Measurements from ENCODE around the gene REEP2. TPM values are rescaled to one million over a fixed set of nuclear protein-coding genes. Genes with fewer than 3 reads are reported as not detected.
"Not testable (repeated sequence)": the region's sequence is repeated elsewhere in the genome, so short reads cannot be mapped to it uniquely, and the experiment has no call there.

The REEP2 gene
- total RNA-seq (not detected), polyA plus RNA-seq (under 1 TPM in 1 of 2 donors, not detected in 1; 0.57 TPM)

- Histone ChIP-seq H3K36me3 (ENCODE audit: insufficient read depth, low read length) (peaks cover 18% of the 10 kb centered on the region), H3K27me3 (ENCODE audit: insufficient read depth, low read length) (no peaks in the 10 kb centered on the region), H3K4me1 (ENCODE audit: insufficient read depth, low read length) (peaks cover 13% of the 10 kb centered on the region), H3K27ac (ENCODE audit: low read depth, low read length) (no peak within 1 kb of the TSS), H3K9me3 (ENCODE audit: control insufficient read depth in 1 of 2, low read length in 2 of 2) (no peaks in the 10 kb centered on the region), H3K4me3 (ENCODE audit: low read length in 2 of 2) (peak within 1 kb of the TSS in 1 of 2 donors; percentile 54)
- POLR2A ChIA-PET (ENCODE audit: partially characterized antibody) = interaction anchor here (0.6 to 2.0 kb wide), 3 partner anchors 10 to 743 kb away, joined by 3 to 6 read pairs (median 4); partner anchors contain the start of gene KDM3B
- DNase-seq = peak; percentile 43 to 61 (median 53)
- CTCF ChIA-PET (ENCODE audit: partially characterized antibody) = interaction anchor here (1.2 to 3.2 kb wide), 5 partner anchors 11 to 87 kb away, joined by 3 to 24 read pairs (median 5); no protein-coding TSS in a partner anchor
- H3K27me3 Mint-ChIP-seq = peaks cover 0 to 2% of the 10 kb centered on the region in 2 donors
- H3K4me1 Mint-ChIP-seq = peaks cover 7 to 22% (median 15%) of the 10 kb centered on the region in 4 donors
- peaks cover 0 to 2% (median 0%) of the 10 kb centered on the region in 8 donors for H3K9me3 Mint-ChIP-seq
- peak within 1 kb of the TSS in 6 of 7 donors; percentile 10 to 89 (median 76) for H3K27ac Mint-ChIP-seq
- peaks cover 11 to 21% of the 10 kb centered on the region in 2 donors for H3K36me3 Mint-ChIP-seq
- peak within 1 kb of the TSS; percentile 82 to 91 (median 84) for H3K4me3 Mint-ChIP-seq
- intact Hi-C loops (cut with micrococcal nuclease) = no loop called here
Measured at GRCh38 chr5:138438724-138439476, at the start of gene REEP2. REEP2 (plus strand) TSS chr5:138439057; CDS start chr5:138439209, 152 bp downstream.

- H3K4me3 ChIP-seq (ENCODE audit: low read length in 2 of 2) = no peak overlapping the region
- no peaks in the 10 kb centered on the region for H3K27me3 Mint-ChIP-seq
- ChIA-PET CTCF (ENCODE audit: partially characterized antibody) (no interaction called here), POLR2A (ENCODE audit: partially characterized antibody) (no interaction called here)
- no peaks in the 10 kb centered on the region for H3K9me3 ChIP-seq (ENCODE audit: control insufficient read depth in 1 of 2, low read length in 2 of 2)
- no peaks in the 10 kb centered on the region for H3K4me1 ChIP-seq (ENCODE audit: insufficient read depth, low read length)
- H3K27me3 ChIP-seq (ENCODE audit: insufficient read depth, low read length) = no peaks in the 10 kb centered on the region
- peaks cover 0 to 2% (median 0%) of the 10 kb centered on the region in 8 donors for H3K9me3 Mint-ChIP-seq
- intact Hi-C loops (cut with micrococcal nuclease) = no loop called here
- DNase-seq = no peak
- peaks cover 56% of the 10 kb centered on the region for H3K36me3 ChIP-seq (ENCODE audit: insufficient read depth, low read length)
- H3K4me1 Mint-ChIP-seq = peaks cover 0 to 2% (median 0%) of the 10 kb centered on the region in 4 donors
- peaks cover 51 to 64% of the 10 kb centered on the region in 2 donors for H3K36me3 Mint-ChIP-seq
- no peak overlapping the region for H3K4me3 Mint-ChIP-seq
- no peak overlapping the region for H3K27ac ChIP-seq (ENCODE audit: low read depth, low read length)
- H3K27ac Mint-ChIP-seq = no peak overlapping the region
Measured at GRCh38 chr5:138389332-138389731, 49.5 kb upstream of the REEP2 start.

GRCh38 chr5:138389911-138390310 lies 48.9 kb upstream of the REEP2 start:
- H3K36me3 Mint-ChIP-seq = peaks cover 57 to 70% of the 10 kb centered on the region in 2 donors
- peaks cover 57% of the 10 kb centered on the region for H3K36me3 ChIP-seq (ENCODE audit: insufficient read depth, low read length)

GRCh38 chr5:138391859-138392386 lies 46.9 kb upstream of the REEP2 start:
- no peak for DNase-seq
- no peak overlapping the region for H3K27ac ChIP-seq (ENCODE audit: low read depth, low read length)
- POLR2A ChIA-PET (ENCODE audit: partially characterized antibody) = no interaction called here
- no peak overlapping the region for H3K4me3 ChIP-seq (ENCODE audit: low read length in 2 of 2)
- Mint-ChIP-seq H3K36me3 (peaks cover 50 to 65% of the 10 kb centered on the region in 2 donors), H3K27me3 (no peaks in the 10 kb centered on the region), H3K4me3 (no peak overlapping the region), H3K27ac (peak overlapping the region in 1 of 7 donors; percentile 31), H3K9me3 (no peaks in the 10 kb centered on the region), H3K4me1 (peaks cover 0 to 2% (median 0%) of the 10 kb centered on the region in 4 donors)
- intact Hi-C loops (cut with micrococcal nuclease) = no loop called here
- no peaks in the 10 kb centered on the region for H3K27me3 ChIP-seq (ENCODE audit: insufficient read depth, low read length)
- no peaks in the 10 kb centered on the region for H3K9me3 ChIP-seq (ENCODE audit: control insufficient read depth in 1 of 2, low read length in 2 of 2)
- CTCF ChIA-PET (ENCODE audit: partially characterized antibody) = interaction anchor here (0.7 to 1.9 kb wide), 3 partner anchors 22 to 59 kb away, joined by 3 to 8 read pairs (median 3); no protein-coding TSS in a partner anchor
- H3K36me3 ChIP-seq (ENCODE audit: insufficient read depth, low read length) = peaks cover 50% of the 10 kb centered on the region
- no peaks in the 10 kb centered on the region for H3K4me1 ChIP-seq (ENCODE audit: insufficient read depth, low read length)

More at GRCh38 chr5:138389911-138390310, 48.9 kb upstream of the REEP2 start:
- H3K4me1 Mint-ChIP-seq; DNase-seq; H3K27me3 Mint-ChIP-seq; H3K4me3 Mint-ChIP-seq; intact Hi-C loops (cut with micrococcal nuclease); POLR2A ChIA-PET (ENCODE audit: partially characterized antibody); H3K9me3 ChIP-seq (ENCODE audit: control insufficient read depth in 1 of 2, low read length in 2 of 2); CTCF ChIA-PET (ENCODE audit: partially characterized antibody); H3K9me3 Mint-ChIP-seq; H3K27ac ChIP-seq (ENCODE audit: low read depth, low read length); H3K27me3 ChIP-seq (ENCODE audit: insufficient read depth, low read length); H3K4me3 ChIP-seq (ENCODE audit: low read length in 2 of 2); H3K4me1 ChIP-seq (ENCODE audit: insufficient read depth, low read length); H3K27ac Mint-ChIP-seq: not testable (repeated sequence)

GRCh38 chr5:138402640-138403039 lies 36.2 kb upstream of the REEP2 start:
- intact Hi-C loops (cut with micrococcal nuclease) = no loop called here
- H3K4me1 ChIP-seq (ENCODE audit: insufficient read depth, low read length) = no peaks in the 10 kb centered on the region
- Mint-ChIP-seq H3K27ac (no peak overlapping the region), H3K36me3 (peaks cover 45 to 63% of the 10 kb centered on the region in 2 donors), H3K9me3 (no peaks in the 10 kb centered on the region), H3K27me3 (no peaks in the 10 kb centered on the region), H3K4me3 (no peak overlapping the region), H3K4me1 (peaks cover 4 to 9% (median 6%) of the 10 kb centered on the region in 4 donors)
- ChIA-PET CTCF (ENCODE audit: partially characterized antibody) (no interaction called here), POLR2A (ENCODE audit: partially characterized antibody) (no interaction called here)
- no peak overlapping the region for H3K27ac ChIP-seq (ENCODE audit: low read depth, low read length)
- H3K36me3 ChIP-seq (ENCODE audit: insufficient read depth, low read length) = peaks cover 49% of the 10 kb centered on the region
- H3K9me3 ChIP-seq (ENCODE audit: control insufficient read depth in 1 of 2, low read length in 2 of 2) = no peaks in the 10 kb centered on the region
- no peak overlapping the region for H3K4me3 ChIP-seq (ENCODE audit: low read length in 2 of 2)
- no peaks in the 10 kb centered on the region for H3K27me3 ChIP-seq (ENCODE audit: insufficient read depth, low read length)
- no peak for DNase-seq

GRCh38 chr5:138408023-138408422 lies 30.8 kb upstream of the REEP2 start:
- no peak overlapping the region for H3K27ac ChIP-seq (ENCODE audit: low read depth, low read length)
- intact Hi-C loops (cut with micrococcal nuclease) = no loop called here
- no peaks in the 10 kb centered on the region for H3K27me3 Mint-ChIP-seq
- H3K27ac Mint-ChIP-seq = peak overlapping the region; percentile 25 to 85 (median 36)
- ChIA-PET POLR2A (ENCODE audit: partially characterized antibody) (no interaction called here), CTCF (ENCODE audit: partially characterized antibody) (no interaction called here)
- no peaks in the 10 kb centered on the region for H3K4me1 ChIP-seq (ENCODE audit: insufficient read depth, low read length)
- DNase-seq = peak in 1 of 5 donors; percentile 8
- peaks cover 22 to 45% of the 10 kb centered on the region in 2 donors for H3K36me3 Mint-ChIP-seq
- H3K4me3 Mint-ChIP-seq = no peak overlapping the region
- H3K36me3 ChIP-seq (ENCODE audit: insufficient read depth, low read length) = peaks cover 14% of the 10 kb centered on the region
- no peaks in the 10 kb centered on the region for H3K27me3 ChIP-seq (ENCODE audit: insufficient read depth, low read length)
- no peak overlapping the region for H3K4me3 ChIP-seq (ENCODE audit: low read length in 2 of 2)
- H3K4me1 Mint-ChIP-seq = peaks cover 6 to 12% (median 10%) of the 10 kb centered on the region in 4 donors
- no peaks in the 10 kb centered on the region for H3K9me3 Mint-ChIP-seq
- H3K9me3 ChIP-seq (ENCODE audit: control insufficient read depth in 1 of 2, low read length in 2 of 2) = no peaks in the 10 kb centered on the region

GRCh38 chr5:138410996-138411640 lies 27.7 kb upstream of the REEP2 start:
- H3K27me3 ChIP-seq (ENCODE audit: insufficient read depth, low read length); H3K27ac ChIP-seq (ENCODE audit: low read depth, low read length); H3K4me1 ChIP-seq (ENCODE audit: insufficient read depth, low read length); intact Hi-C loops (cut with micrococcal nuclease); H3K9me3 Mint-ChIP-seq; H3K9me3 ChIP-seq (ENCODE audit: control insufficient read depth in 1 of 2, low read length in 2 of 2); POLR2A ChIA-PET (ENCODE audit: partially characterized antibody); H3K4me3 ChIP-seq (ENCODE audit: low read length in 2 of 2); H3K27me3 Mint-ChIP-seq; H3K4me3 Mint-ChIP-seq: not testable (repeated sequence)
- DNase-seq = peak in 3 of 5 donors; percentile 10 to 13 (median 10)
- peaks cover 23 to 54% of the 10 kb centered on the region in 2 donors for H3K36me3 Mint-ChIP-seq
- peak overlapping the region in 1 of 7 donors; percentile 73 for H3K27ac Mint-ChIP-seq
- H3K4me1 Mint-ChIP-seq = peaks cover 6 to 12% (median 10%) of the 10 kb centered on the region in 4 donors
- H3K36me3 ChIP-seq (ENCODE audit: insufficient read depth, low read length) = peaks cover 22% of the 10 kb centered on the region
- CTCF ChIA-PET (ENCODE audit: partially characterized antibody) = interaction anchor here (0.9 to 3.6 kb wide), 6 partner anchors 14 to 333 kb away, joined by 3 to 16 read pairs (median 4); partner anchors contain the start of gene KDM3B

Measured in CD4-positive, alpha-beta memory T cell (primary cell).